Measurements from ENCODE around the gene HOXA5. TPM values are rescaled to one million over a fixed set of nuclear protein-coding genes. Genes with fewer than 3 reads are reported as not detected.

The HOXA5 gene
- total and polyA plus RNA-seq, 2 of the 8 experiments (the other 6 are each of a cell fraction or from before 2014, with no cell fraction given), result not detected

DNA sequence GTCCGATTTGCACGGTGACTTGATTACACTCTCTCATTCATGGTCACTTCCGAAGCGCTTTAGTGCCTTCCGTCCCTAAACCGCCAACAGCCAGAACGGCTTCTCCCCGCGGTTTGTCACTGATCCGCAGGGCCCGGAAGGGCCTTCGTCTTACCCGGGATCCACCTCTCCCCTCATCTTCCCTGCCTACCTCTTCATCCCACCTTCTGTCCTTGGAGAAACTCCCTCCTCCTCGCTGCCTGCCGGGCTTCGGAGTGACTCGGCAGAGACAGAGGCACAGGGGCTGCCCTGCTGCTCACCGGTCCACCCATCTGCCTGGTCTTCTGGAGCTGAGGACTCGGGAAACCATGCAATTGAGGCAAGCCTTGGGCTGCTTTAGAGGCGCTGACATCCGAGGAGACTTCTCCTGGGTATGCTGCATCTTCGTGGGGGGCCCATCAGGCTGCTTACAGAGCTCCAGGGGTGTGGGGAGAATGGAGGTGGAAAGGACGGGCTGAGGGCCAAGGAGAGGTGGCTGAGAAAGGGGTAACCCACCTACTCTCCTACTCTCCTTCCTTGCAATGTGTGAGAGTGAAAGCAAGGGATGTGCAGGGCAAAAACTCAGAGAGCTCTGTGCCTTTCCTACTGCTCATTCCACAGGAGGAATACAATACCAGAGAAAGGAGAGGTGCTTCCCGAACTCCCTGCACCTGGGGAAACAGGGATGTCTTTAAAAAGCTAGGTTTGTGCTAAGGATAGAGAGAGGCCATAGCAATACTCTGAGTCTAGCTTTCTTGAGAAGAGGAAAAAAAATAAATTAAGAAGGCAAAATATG, 42.6 kb upstream of the HOXA5 start:
- no peak overlapping the region for H4K91ac ChIP-seq (replicated peaks; ENCODE audit: insufficient read length, low read length)
- CTCF ChIA-PET (ENCODE audit: partially characterized antibody), result interaction anchor here (0.8 to 9.1 kb wide), 17 partner anchors 8 to 90 kb away, joined by 3 to 64 read pairs (median 4); partner anchors contain the start of genes EVX1, HOXA1 and HOXA5
- H4K20me1 ChIP-seq (replicated peaks in 1 of 2; ENCODE audit: control insufficient read depth in 1 of 2, insufficient read depth in 2 of 2, low read length in 2 of 2), result peaks cover 37 to 61% of the 10 kb centered on the region in 2 experiments
- peaks cover 0 to 7% (median 0%) of the 10 kb centered on the region in 4 experiments; a peak in 1 of 8 replicates for H3K36me3 ChIP-seq (ENCODE audit: control insufficient read depth in 2 of 4, insufficient read depth in 4 of 4, low read length in 3 of 4)
- no peaks in the 10 kb centered on the region for H3K79me1 ChIP-seq (ENCODE audit: low read depth, low read length)
- no peak overlapping the region for H3K23ac ChIP-seq (ENCODE audit: insufficient read length)
- POLR2A ChIA-PET (ENCODE audit: partially characterized antibody), result interaction anchor here (0.7 kb wide), 1 partner anchor 25 kb away, joined by 3 read pairs; no protein-coding TSS in a partner anchor
- H2BK12ac ChIP-seq (ENCODE audit: low read depth, low read length), result peak overlapping the region; percentile 75
- H2BK15ac ChIP-seq (ENCODE audit: low read length), result 0 out of 2 replicates have a peak overlapping the region, but pooled peaks have one; percentile 81
- no peak overlapping the region for H3K14ac ChIP-seq (ENCODE audit: insufficient read length)
- no peak overlapping the region for H3K4me3 ChIP-seq (ENCODE audit: extremely low read depth in 1 of 4, insufficient read depth in 2 of 4, low read depth in 3 of 4, low read length in 4 of 4)
- no peak overlapping the region for H3K27ac ChIP-seq (ENCODE audit: low read depth, low read length)
- WGBS, 2 experiments (ENCODE audit: extremely low coverage in 1 of 2, insufficient coverage in 1 of 2, insufficient read length in 1 of 2, insufficient replicate concordance in 2 of 2, low coverage in 1 of 2, low lambda C conversion rate in 2 of 2, missing lambda C conversion rate in 1 of 2), result 10% methylated on average over 24 of the region's 24 CpGs; no CpG with 5 or more reads in 1 of the 2 experiments
- no peaks in the 10 kb centered on the region; a peak in 1 of 4 replicates for H3K9me3 ChIP-seq (ENCODE audit: insufficient read depth in 2 of 2, low read depth in 1 of 2, low read length in 1 of 2)
- H3K27me3 ChIP-seq (replicated peaks in 1 of 4; ENCODE audit: control insufficient read depth in 3 of 4, extremely low read depth in 1 of 4, insufficient read depth in 3 of 4, low read length in 3 of 4), result peaks cover 97 to 100% (median 99%) of the 10 kb centered on the region in 4 experiments
- H2AFZ ChIP-seq (ENCODE audit: low read length), result no peak overlapping the region
- H2BK20ac ChIP-seq (ENCODE audit: low read length), result no peak overlapping the region
- H3K79me2 ChIP-seq (ENCODE audit: control insufficient read depth in 1 of 2, insufficient read depth in 2 of 2, low read length in 2 of 2), result no peaks in the 10 kb centered on the region
- H3K4me1 ChIP-seq (replicated peaks in 1 of 4; ENCODE audit: control insufficient read depth in 3 of 4, insufficient read depth in 4 of 4, low read length in 3 of 4), result peaks cover 0 to 27% (median 16%) of the 10 kb centered on the region in 4 experiments; a peak in 6 of 7 replicates
- no peak overlapping the region for H4K5ac ChIP-seq (ENCODE audit: insufficient read length, low read depth, low read length)
- H3K56ac ChIP-seq (replicated peaks; ENCODE audit: insufficient read length, low read depth, low read length), result no peak overlapping the region
- 0 out of 2 replicates have a peak overlapping the region, but pooled peaks have one; percentile 38 for H3K18ac ChIP-seq (ENCODE audit: extremely low read depth, low read length)
- peak overlapping the region; percentile 33 to 38; a peak in 2 of 4 replicates for H3K4me2 ChIP-seq (ENCODE audit: insufficient read depth in 1 of 2, low read depth in 2 of 2, low read length in 2 of 2)
- H2AK5ac ChIP-seq (ENCODE audit: low read depth, low read length), result peak overlapping the region; percentile 78; the same call in 1 of the 2 replicates
- H4K8ac ChIP-seq (ENCODE audit: extremely low read depth, insufficient read depth, low read length), result peak overlapping the region; percentile 41; the same call in 1 of the 2 replicates
- H3K4ac ChIP-seq (replicated peaks; ENCODE audit: insufficient read length, low read depth, low read length), result no peak overlapping the region
- FAIRE-seq, result no peak
- H3K23me2 ChIP-seq (ENCODE audit: low read depth, low read length), result no peaks in the 10 kb centered on the region
- H3K9ac ChIP-seq (replicated peaks in 1 of 4; ENCODE audit: extremely low read depth in 1 of 4, low read depth in 3 of 4, low read length in 3 of 4), result no peak overlapping the region
- H2BK5ac ChIP-seq (ENCODE audit: low read depth, low read length), result no peak overlapping the region
- peak in 1 of 2 experiments; percentile 58 for DNase-seq (ENCODE audit: low read depth in 1 of 2, low spot score in 2 of 2)
- H2BK120ac ChIP-seq (replicated peaks; ENCODE audit: low read depth, low read length), result no peak overlapping the region
- no peak for TF ChIP-seq MAFK (IDR thresholded peaks at IDR 0.05; ENCODE audit: low read depth, low read length)
- TF ChIP-seq SP1 (IDR thresholded peaks at IDR 0.05; ENCODE audit: low read depth, low read length), result peak; percentile 17; the same call in 1 of the 2 replicates
- no peak for TF ChIP-seq TAF1 (IDR thresholded peaks at IDR 0.05; ENCODE audit: low read depth, low read length)
- TF ChIP-seq RNF2 (IDR thresholded peaks at IDR 0.05; ENCODE audit: borderline replicate concordance, low read depth, low read length, missing control alignments, poor library complexity, severe bottlenecking), result peak; percentile 90
- 0 out of 2 replicates have a peak, but pooled peaks have one; percentile 32 for TF ChIP-seq GABPA (IDR thresholded peaks at IDR 0.05; ENCODE audit: borderline replicate concordance, insufficient read depth, low read length)
- TF ChIP-seq EZH2 (IDR thresholded peaks at IDR 0.05; ENCODE audit: low read depth, low read length, severe bottlenecking), result peak; percentile 86
- no peak for TF ChIP-seq RBBP5 (IDR thresholded peaks at IDR 0.05; ENCODE audit: borderline replicate concordance, low read depth, low read length)
- TF ChIP-seq CTBP2 (IDR thresholded peaks at IDR 0.05; ENCODE audit: borderline replicate concordance, insufficient read depth, insufficient read length, low read length), result peak; percentile 47
- TF ChIP-seq CBX8 (IDR thresholded peaks at IDR 0.05; ENCODE audit: borderline replicate concordance, low read depth, low read length), result peak; percentile 88; the same call in 1 of the 2 replicates
- no peak for TF ChIP-seq PHF8 (conservative IDR thresholded peaks at IDR 0.05; ENCODE audit: low read depth, low read length)
